Right lobe of liver (tissue), 6 donors: ENCODE results near the gene RASGRF2. TPM values are rescaled to one million over a fixed set of nuclear protein-coding genes. Genes with fewer than 3 reads are reported as not detected.

Experiments used
- ATAC-seq, 4 donors: fragments of 200-7000 bp; cut with Tn5 transposase; one replicate each; pipeline ENCODE4 v1.9.1; 2020; ENCODE audit warnings: mild to moderate bottlenecking in 4 of 4, moderate library complexity in 4 of 4
- DNase-seq, 3 donors: peaks; one replicate each; pipeline ENCODE4 v3.0.0-alpha.2; 2020
- H3K27ac ChIP-seq, 3 donors: fragments of 200-600 bp; one replicate each; pipeline ENCODE4 v1.8.0; 2022
- H3K27me3 ChIP-seq, 2 donors: fragments of 200-600 bp; one replicate each; pipeline ENCODE4 v1.8.0; 2022
- H3K36me3 ChIP-seq, 4 donors: fragments of 200-600 bp; sonication (generic) in 1 of 4; one replicate each; pipeline versions ENCODE4 v1.5.1 to v1.8.0; 2017 to 2022; ENCODE audit warnings: control low read depth in 1 of 4
- H3K4me1 ChIP-seq, 4 donors: fragments of 200-600 bp; sonication (generic) in 1 of 4; one replicate each; pipeline versions ENCODE4 v1.5.1 to v1.8.0; 2017 to 2022; ENCODE audit warnings: control low read depth in 1 of 4
- H3K4me3 ChIP-seq, 3 donors: fragments of 200-600 bp; one replicate each; pipeline ENCODE4 v1.8.0; 2022
- H3K9me3 ChIP-seq, 4 donors: fragments of 200-600 bp; sonication (generic) in 1 of 4; one replicate each; pipeline versions ENCODE4 v1.5.1 to v1.8.0; 2017 to 2022; ENCODE audit warnings: control low read depth in 1 of 4
- CTCF ChIP-seq, 4 donors: fragments of 200-600 bp in 3 of 4; fragments of 450-650 bp in 1 of 4; IDR thresholded peaks; one replicate each; pipeline versions ENCODE4 v1.5.1 to v1.8.0; 2016 to 2022; ENCODE audit warnings: antibody characterized with exemption in 4 of 4, mild to moderate bottlenecking in 2 of 4
- POLR2A ChIP-seq: fragments of 450-650 bp; IDR thresholded peaks from one replicate; pipeline ENCODE4 v1.6.1; 2017; ENCODE audit warnings: antibody characterized with exemption, mild to moderate bottlenecking
- WGBS: methylation state at CpG from one replicate; pipeline ENCODE4 v1.1.6; 2018; ENCODE audit warnings: low coverage, low lambda C conversion rate; ENCODE audit not compliant: insufficient coverage; ENCODE audit errors: missing lambda C conversion rate; 5-methylcytosine and 5-hydroxymethylcytosine counted together
- intact Hi-C, 2 donors: fragments of 100-400 bp; cut with DNase I; formaldehyde crosslinking; loops; one replicate each; pipeline versions ENCODE4 v1.11.2 to v1.14.1; 2022
- total RNA-seq, 6 experiments: library from RNA; depleted of rRNA in 2 of 6; stranded (reverse); fragments of >200 nt in 2 of 6; fragmentation: NEBNext Ultra II Directional in 3 of 6; extraction: Animal tissue kit (Norgen Biotek cat#: 25700) in 3 of 6; gene quantifications; one replicate each; pipeline versions ENCODE4 v1.1.0 to v1.2.4, GENCODE V29; 2016 to 2023
- donor health status: DM: no; HTN: yes; CAD: no.
- donor health status: DM: no; HTN: no; CAD: no.
- donor health status: DM: no; HTN: no; CAD: no.
- donor health status: DM: no; HTN: yes; CAD: no.
- donor health status: DM: no; HTN: yes; CAD: no.

Gene RASGRF2
- total RNA-seq, 6 experiments from 2014 or later, result 0.20 to 0.61 (median 0.36) TPM

GRCh38 chr5:80926536-80926935 lies 33.6 kb upstream of the RASGRF2 start:
- Histone ChIP-seq H3K27me3 (no peaks in the 10 kb centered on the region), H3K4me3 (no peak overlapping the region), H3K27ac (no peak overlapping the region), H3K9me3 (no peaks in the 10 kb centered on the region), H3K36me3 (no peaks in the 10 kb centered on the region), H3K4me1 (peaks cover 0 to 5% (median 0%) of the 10 kb centered on the region in 4 donors)
- intact Hi-C loops, result no loop called here
- ATAC-seq (no peak), DNase-seq (no peak)
- WGBS, result 87% methylated on average over 1 of the region's 1 CpG
- TF ChIP-seq POLR2A (no peak), CTCF (IDR thresholded peaks at IDR 0.05) (no peak)

GRCh38 chr5:80926979-80927656 lies 33.0 kb upstream of the RASGRF2 start:
- TF ChIP-seq CTCF (IDR thresholded peaks at IDR 0.05), result no peak
- TF ChIP-seq POLR2A, result no peak
- DNase-seq (no peak), ATAC-seq (no peak)
- no peaks in the 10 kb centered on the region for H3K9me3 ChIP-seq
- no peak overlapping the region for H3K27ac ChIP-seq
- H3K27me3 ChIP-seq, result no peaks in the 10 kb centered on the region
- no peaks in the 10 kb centered on the region for H3K36me3 ChIP-seq
- intact Hi-C loops, result no loop called here
- WGBS, result 78% methylated on average over 3 of the region's 3 CpGs
- H3K4me3 ChIP-seq, result no peak overlapping the region
- H3K4me1 ChIP-seq, result peaks cover 0 to 5% (median 0%) of the 10 kb centered on the region in 4 donors

- no peaks in the 10 kb centered on the region for H3K9me3 ChIP-seq
- no peaks in the 10 kb centered on the region for H3K27me3 ChIP-seq
- H3K27ac ChIP-seq, result no peak overlapping the region
- no peak overlapping the region for H3K4me3 ChIP-seq
- intact Hi-C loops, result no loop called here
- no peak for TF ChIP-seq POLR2A
- TF ChIP-seq CTCF (IDR thresholded peaks at IDR 0.05), result no peak
- DNase-seq (no peak), ATAC-seq (no peak)
- H3K4me1 ChIP-seq, result peaks cover 0 to 5% (median 0%) of the 10 kb centered on the region in 4 donors
- no peaks in the 10 kb centered on the region for H3K36me3 ChIP-seq
- 100% methylated on average over 1 of the region's 2 CpGs for WGBS
Observed at GRCh38 chr5:80928073-80928472, 32.1 kb upstream of the RASGRF2 start.

- Histone ChIP-seq H3K36me3 (no peaks in the 10 kb centered on the region), H3K27me3 (no peaks in the 10 kb centered on the region), H3K4me1 (peaks cover 0 to 1% (median 0%) of the 10 kb centered on the region in 4 donors), H3K4me3 (no peak overlapping the region), H3K27ac (no peak overlapping the region), H3K9me3 (no peaks in the 10 kb centered on the region)
- DNase-seq (no peak), ATAC-seq (no peak)
- WGBS, result 85% methylated on average over 3 of the region's 3 CpGs
- TF ChIP-seq POLR2A, result no peak
- no peak for TF ChIP-seq CTCF (IDR thresholded peaks at IDR 0.05)
- intact Hi-C loops, result no loop called here
Observed at GRCh38 chr5:80930940-80931339, 29.2 kb upstream of the RASGRF2 start.
